ENCODE measurements around the gene ZNF775.

DNA sequence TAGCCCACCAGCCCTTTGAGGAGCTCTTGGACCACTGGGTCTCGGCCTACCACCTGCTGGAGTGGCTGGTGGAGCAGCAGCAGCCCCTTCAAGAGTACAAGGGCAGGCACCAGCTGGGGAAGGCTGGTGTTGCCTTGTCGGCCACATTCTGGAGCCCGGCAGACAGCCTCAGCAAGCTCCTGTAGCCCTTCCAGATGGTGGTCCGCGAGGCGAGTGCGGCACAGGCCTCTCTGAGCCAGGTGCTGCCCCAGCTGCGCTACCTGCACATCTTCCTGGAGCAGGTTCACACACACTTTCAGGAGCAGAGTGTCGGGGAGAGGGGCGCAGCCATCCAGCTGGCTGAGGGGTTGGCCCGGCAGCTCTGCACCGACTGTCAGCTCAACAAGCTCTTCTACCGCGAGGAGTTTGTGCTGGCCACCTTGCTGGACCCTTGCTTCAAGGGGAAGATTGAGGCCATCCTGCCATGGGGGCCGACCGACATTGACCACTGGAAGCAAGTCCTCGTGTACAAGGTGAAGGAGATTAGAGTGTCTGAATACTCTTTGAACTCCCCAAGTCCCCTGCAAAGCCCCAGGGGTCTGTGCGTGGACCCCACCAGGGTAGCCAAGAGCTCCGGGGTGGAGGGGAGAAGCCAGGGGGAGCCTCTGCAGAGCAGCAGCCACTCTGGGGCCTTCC is 48.8 kb upstream of the ZNF775 start:
- TF ChIP-seq, protein P1, sequence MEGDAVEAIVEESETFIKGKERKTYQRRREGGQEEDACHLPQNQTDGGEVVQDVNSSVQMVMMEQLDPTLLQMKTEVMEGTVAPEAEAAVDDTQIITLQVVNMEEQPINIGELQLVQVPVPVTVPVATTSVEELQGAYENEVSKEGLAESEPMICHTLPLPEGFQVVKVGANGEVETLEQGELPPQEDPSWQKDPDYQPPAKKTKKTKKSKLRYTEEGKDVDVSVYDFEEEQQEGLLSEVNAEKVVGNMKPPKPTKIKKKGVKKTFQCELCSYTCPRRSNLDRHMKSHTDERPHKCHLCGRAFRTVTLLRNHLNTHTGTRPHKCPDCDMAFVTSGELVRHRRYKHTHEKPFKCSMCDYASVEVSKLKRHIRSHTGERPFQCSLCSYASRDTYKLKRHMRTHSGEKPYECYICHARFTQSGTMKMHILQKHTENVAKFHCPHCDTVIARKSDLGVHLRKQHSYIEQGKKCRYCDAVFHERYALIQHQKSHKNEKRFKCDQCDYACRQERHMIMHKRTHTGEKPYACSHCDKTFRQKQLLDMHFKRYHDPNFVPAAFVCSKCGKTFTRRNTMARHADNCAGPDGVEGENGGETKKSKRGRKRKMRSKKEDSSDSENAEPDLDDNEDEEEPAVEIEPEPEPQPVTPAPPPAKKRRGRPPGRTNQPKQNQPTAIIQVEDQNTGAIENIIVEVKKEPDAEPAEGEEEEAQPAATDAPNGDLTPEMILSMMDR (conservative IDR thresholded peaks at IDR 0.05 in 1 of 2, IDR thresholded peaks at IDR 0.05 in 1 of 2; ENCODE audit: extremely low read depth in 1 of 2, insufficient read depth in 1 of 2, low read depth in 1 of 2, low read length in 2 of 2), result no peak
- TF ChIP-seq EZH2 (IDR thresholded peaks at IDR 0.05; ENCODE audit: borderline replicate concordance, low read length), result no peak
